Esophagus squamous epithelium (tissue), 5 donors: ENCODE results near the gene C19orf44. TPM values are rescaled to one million over a fixed set of nuclear protein-coding genes. Genes with fewer than 3 reads are reported as not detected.

ENCODE experiments used
- DNase-seq: peaks from one replicate; lab custom pipeline; 2025; lab: John Stamatoyannopoulos, UW
- H3K27ac ChIP-seq, 4 donors: fragments of 200-600 bp; sonication (generic); one replicate each; pipeline ENCODE4 v1.5.1; 2016 to 2019; ENCODE audit warnings: mild to moderate bottlenecking in 1 of 4
- H3K27me3 ChIP-seq, 4 donors: fragments of 200-600 bp; sonication (generic); 1 replicate in 3 of 4; 2 replicates in 1 of 4; pipeline versions ENCODE4 v1.5.1 to v1.6.0; 2017 to 2021; ENCODE audit warnings: antibody characterized with exemption in 1 of 4
- H3K36me3 ChIP-seq, 3 donors: fragments of 200-600 bp; sonication (generic); one replicate each; pipeline ENCODE4 v1.5.1; 2016 to 2019
- H3K4me1 ChIP-seq, 3 donors: fragments of 200-600 bp; sonication (generic); one replicate each; pipeline ENCODE4 v1.5.1; 2017 to 2019
- H3K4me3 ChIP-seq, 4 donors: fragments of 200-600 bp; sonication (generic); 1 replicate in 3 of 4; 2 replicates in 1 of 4; pipeline ENCODE4 v1.5.1; 2016 to 2019; ENCODE audit warnings: mild to moderate bottlenecking in 2 of 4, moderate library complexity in 1 of 4
- H3K9me3 ChIP-seq, 3 donors: fragments of 200-600 bp; sonication (generic); one replicate each; pipeline ENCODE4 v1.5.1; 2016 to 2019
- POLR2A ChIP-seq, 4 donors: fragments of 450-650 bp; IDR thresholded peaks; one replicate each; pipeline ENCODE4 v1.6.1; 2017; ENCODE audit warnings: antibody characterized with exemption in 4 of 4, mild to moderate bottlenecking in 4 of 4, moderate library complexity in 3 of 4
- WGBS, 2 donors: methylation state at CpG; one replicate each; pipeline ENCODE4 v1.1.5; 2018; 5-methylcytosine and 5-hydroxymethylcytosine counted together
- intact Hi-C: fragments of 100-400 bp; cut with DNase I; formaldehyde crosslinking; loops from one replicate; pipeline ENCODE4 v1.15.0; 2022
- total RNA-seq, 4 donors: library from RNA; depleted of rRNA; stranded (reverse); fragments of >200 nt; gene quantifications; one replicate each; pipeline ENCODE4 v1.1.0, GENCODE V29; 2016
- TF ChIP-seq, protein P1 (sequence below), 6 experiments: fragments of 450-650 bp in 4 of 6; fragments of 200-600 bp in 2 of 6; sonication (generic) in 2 of 6; IDR thresholded peaks; one replicate each; pipeline ENCODE4 v1.5.1; 2016 to 2019; ENCODE audit warnings: antibody characterized with exemption in 6 of 6, mild to moderate bottlenecking in 4 of 6, moderate library complexity in 4 of 6
- donor health status: DM: yes; HTN: yes; CAD: no.

C19orf44 gene
- total RNA-seq, 4 donors from 2014 or later, result 2.5 to 10.0 (median 4.2) TPM

DNA sequence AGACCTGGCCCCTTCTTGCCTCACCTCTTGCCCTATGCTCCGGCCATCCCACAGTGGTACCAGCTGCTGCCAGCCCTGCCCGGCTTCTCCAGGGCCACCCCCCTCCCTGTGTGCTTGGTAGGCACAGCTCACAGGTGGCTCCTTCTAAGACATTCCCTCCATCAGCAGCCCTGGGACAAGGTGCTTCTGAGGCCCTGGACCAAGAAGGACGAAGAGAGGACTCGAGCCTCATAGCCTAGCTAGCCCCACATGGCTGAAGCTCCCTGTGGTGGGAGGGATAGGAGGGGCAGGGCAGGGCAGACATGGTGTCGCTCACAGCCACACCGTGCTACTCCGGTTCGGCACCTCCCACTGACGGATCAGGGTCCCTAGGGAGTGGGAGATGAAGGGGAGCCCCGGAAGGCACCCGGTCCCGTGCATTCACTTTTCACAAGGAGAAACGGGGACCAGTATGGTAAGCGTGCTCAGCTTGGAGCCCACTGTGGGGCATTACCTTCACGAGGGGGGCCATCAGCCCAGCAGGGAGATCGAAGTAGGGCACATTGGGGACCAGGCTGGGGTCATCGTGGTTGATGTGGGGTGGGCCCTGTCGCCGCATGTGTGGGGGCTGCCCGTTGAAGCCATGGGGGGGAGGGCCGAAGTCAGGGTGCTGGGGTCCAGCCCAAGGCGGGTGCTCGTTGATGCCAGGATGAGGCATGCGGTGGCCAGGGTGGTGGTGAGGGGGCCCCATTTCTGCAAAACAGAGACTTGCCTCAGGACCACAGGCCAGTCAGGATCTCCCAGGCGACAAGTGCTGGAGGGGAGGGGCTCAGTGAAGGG lies 26.6 kb downstream of the C19orf44 start:
- no peak for DNase-seq
- no peaks in the 10 kb centered on the region for H3K27me3 ChIP-seq
- WGBS, 2 donors, result 92 to 95% methylated on average over 8 to 17 of the region's 25 CpGs
- H3K9me3 ChIP-seq, result no peaks in the 10 kb centered on the region
- intact Hi-C loops, result no loop called here
- H3K36me3 ChIP-seq, result peaks cover 66 to 100% (median 83%) of the 10 kb centered on the region in 3 donors
- H3K27ac ChIP-seq, result no peak overlapping the region
- TF ChIP-seq, protein P1, sequence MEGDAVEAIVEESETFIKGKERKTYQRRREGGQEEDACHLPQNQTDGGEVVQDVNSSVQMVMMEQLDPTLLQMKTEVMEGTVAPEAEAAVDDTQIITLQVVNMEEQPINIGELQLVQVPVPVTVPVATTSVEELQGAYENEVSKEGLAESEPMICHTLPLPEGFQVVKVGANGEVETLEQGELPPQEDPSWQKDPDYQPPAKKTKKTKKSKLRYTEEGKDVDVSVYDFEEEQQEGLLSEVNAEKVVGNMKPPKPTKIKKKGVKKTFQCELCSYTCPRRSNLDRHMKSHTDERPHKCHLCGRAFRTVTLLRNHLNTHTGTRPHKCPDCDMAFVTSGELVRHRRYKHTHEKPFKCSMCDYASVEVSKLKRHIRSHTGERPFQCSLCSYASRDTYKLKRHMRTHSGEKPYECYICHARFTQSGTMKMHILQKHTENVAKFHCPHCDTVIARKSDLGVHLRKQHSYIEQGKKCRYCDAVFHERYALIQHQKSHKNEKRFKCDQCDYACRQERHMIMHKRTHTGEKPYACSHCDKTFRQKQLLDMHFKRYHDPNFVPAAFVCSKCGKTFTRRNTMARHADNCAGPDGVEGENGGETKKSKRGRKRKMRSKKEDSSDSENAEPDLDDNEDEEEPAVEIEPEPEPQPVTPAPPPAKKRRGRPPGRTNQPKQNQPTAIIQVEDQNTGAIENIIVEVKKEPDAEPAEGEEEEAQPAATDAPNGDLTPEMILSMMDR (IDR thresholded peaks at IDR 0.05), result no peak
- TF ChIP-seq POLR2A (IDR thresholded peaks at IDR 0.05), result no peak
- peaks cover 0 to 9% (median 0%) of the 10 kb centered on the region in 3 donors for H3K4me1 ChIP-seq
- H3K4me3 ChIP-seq, result no peak overlapping the region

DNA sequence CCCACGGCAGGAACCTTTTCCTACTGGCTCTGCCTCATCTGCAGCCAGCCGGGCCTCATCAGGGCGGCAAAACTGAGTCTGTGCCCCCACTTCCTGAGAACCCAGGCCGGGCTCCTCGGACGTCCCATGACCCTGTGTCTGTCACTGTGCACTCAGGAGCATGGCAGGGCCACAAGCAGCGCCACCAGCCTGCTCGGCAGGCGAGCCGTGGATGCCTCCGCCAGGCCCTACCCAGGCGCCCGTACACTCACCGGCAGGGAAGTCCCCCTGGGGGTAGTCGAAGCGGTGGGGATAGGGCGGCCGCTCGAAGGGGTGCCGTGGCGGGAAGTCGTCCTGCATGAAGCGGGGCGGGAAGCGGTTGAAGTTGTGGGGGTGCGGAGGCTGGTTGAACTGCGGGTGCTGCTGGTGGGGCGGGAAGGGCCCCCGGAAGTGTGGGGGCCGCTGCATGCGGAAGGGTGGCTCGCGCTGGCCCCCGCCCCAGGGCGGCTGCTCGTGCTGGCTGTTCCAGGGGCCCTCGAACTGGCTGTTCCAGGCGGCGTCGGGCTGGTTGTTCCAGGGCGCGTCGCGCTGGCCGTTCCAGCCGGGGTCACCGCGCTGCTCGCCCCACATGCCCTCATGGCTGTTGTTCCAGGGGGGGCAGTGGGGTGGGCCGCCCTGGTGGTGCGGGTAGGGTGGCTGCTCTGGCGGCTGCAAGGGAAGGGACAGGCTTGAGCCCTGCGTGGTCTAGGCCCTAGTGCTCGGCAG lies 29.0 kb downstream of the C19orf44 start:
- Histone ChIP-seq H3K9me3 (no peaks in the 10 kb centered on the region), H3K4me3 (no peak overlapping the region), H3K27ac (no peak overlapping the region), H3K4me1 (peaks cover 0 to 9% (median 0%) of the 10 kb centered on the region in 3 donors), H3K36me3 (peaks cover 63 to 100% (median 82%) of the 10 kb centered on the region in 3 donors), H3K27me3 (no peaks in the 10 kb centered on the region)
- TF ChIP-seq POLR2A (IDR thresholded peaks at IDR 0.05), result no peak
- TF ChIP-seq, protein P1 (IDR thresholded peaks at IDR 0.05), result no peak
- intact Hi-C loops, result no loop called here
- 93 to 94% methylated on average over 6 to 17 of the region's 54 CpGs for WGBS, 2 donors
- no peak for DNase-seq

GRCh38 chr19:16525751-16526481 lies 29.7 kb downstream of the C19orf44 start:
- intact Hi-C loops, result no loop called here
- WGBS, 2 donors, result 93 to 100% methylated on average over 1 to 2 of the region's 29 CpGs

GRCh38 chr19:16527334-16527935 lies 31.2 kb downstream of the C19orf44 start:
- TF ChIP-seq, protein P1 (IDR thresholded peaks at IDR 0.05), result no peak
- TF ChIP-seq POLR2A (IDR thresholded peaks at IDR 0.05), result no peak
- intact Hi-C loops, result no loop called here
- Histone ChIP-seq H3K27ac (peak overlapping the region in 1 of 4 donors; percentile 5), H3K9me3 (no peaks in the 10 kb centered on the region), H3K4me1 (peaks cover 0 to 9% (median 0%) of the 10 kb centered on the region in 3 donors), H3K27me3 (no peaks in the 10 kb centered on the region), H3K36me3 (peaks cover 65 to 100% (median 92%) of the 10 kb centered on the region in 3 donors), H3K4me3 (no peak overlapping the region)
- DNase-seq, result no peak
- 64 to 74% methylated on average over 4 to 9 of the region's 14 CpGs for WGBS, 2 donors

More at GRCh38 chr19:16525751-16526481, 29.7 kb downstream of the C19orf44 start:
- no peak for TF ChIP-seq POLR2A (IDR thresholded peaks at IDR 0.05)
- TF ChIP-seq, protein P1 (IDR thresholded peaks at IDR 0.05), result no peak
- no peak for DNase-seq
- H3K27ac ChIP-seq, result no peak overlapping the region
- peaks cover 63 to 100% (median 85%) of the 10 kb centered on the region in 3 donors for H3K36me3 ChIP-seq
- no peaks in the 10 kb centered on the region for H3K27me3 ChIP-seq
- no peaks in the 10 kb centered on the region for H3K9me3 ChIP-seq
- no peak overlapping the region for H3K4me3 ChIP-seq
- peaks cover 0 to 9% (median 0%) of the 10 kb centered on the region in 3 donors for H3K4me1 ChIP-seq
